Spleen (tissue), 7 donors: ENCODE data around the gene ADORA2A.
A peak's percentile ranks its signal among the peaks of the same experiment; 100 is the strongest.

ENCODE experiments used
- POLR2A ChIP-seq, 3 donors: fragments of 450-650 bp; IDR thresholded peaks; one replicate each; pipeline ENCODE4 v1.5.1; 2017; ENCODE audit warnings: antibody characterized with exemption in 3 of 3, mild to moderate bottlenecking in 1 of 3
- POLR2AphosphoS5 ChIP-seq, 3 donors: sonication (generic); formaldehyde crosslinking; IDR thresholded peaks; one replicate each; pipeline ENCODE4 v1.5.1; 2017; ENCODE audit warnings: antibody characterized with exemption in 3 of 3
- TF ChIP-seq, protein P1 (sequence below), 11 experiments: fragments of 200-600 bp in 7 of 11; fragments of 450-650 bp in 4 of 11; sonication (generic) in 4 of 11; IDR thresholded peaks in 8 of 11; conservative IDR thresholded peaks in 3 of 11; 1 replicate in 7 of 11; 2 replicates in 4 of 11; pipeline versions ENCODE4 v1.4.0 to v1.8.0; 2016 to 2021; ENCODE audit warnings: antibody characterized with exemption in 11 of 11, inconsistent platforms in 4 of 11, mild to moderate bottlenecking in 1 of 11
- donor health status: DM: no; HTN: no; CAD: no; lungs with moderate emphysema.
- donor health status: DM: no; HTN: no; CAD: no.
- donor health status: DM: no; HTN: no; CAD: no.

DNA sequence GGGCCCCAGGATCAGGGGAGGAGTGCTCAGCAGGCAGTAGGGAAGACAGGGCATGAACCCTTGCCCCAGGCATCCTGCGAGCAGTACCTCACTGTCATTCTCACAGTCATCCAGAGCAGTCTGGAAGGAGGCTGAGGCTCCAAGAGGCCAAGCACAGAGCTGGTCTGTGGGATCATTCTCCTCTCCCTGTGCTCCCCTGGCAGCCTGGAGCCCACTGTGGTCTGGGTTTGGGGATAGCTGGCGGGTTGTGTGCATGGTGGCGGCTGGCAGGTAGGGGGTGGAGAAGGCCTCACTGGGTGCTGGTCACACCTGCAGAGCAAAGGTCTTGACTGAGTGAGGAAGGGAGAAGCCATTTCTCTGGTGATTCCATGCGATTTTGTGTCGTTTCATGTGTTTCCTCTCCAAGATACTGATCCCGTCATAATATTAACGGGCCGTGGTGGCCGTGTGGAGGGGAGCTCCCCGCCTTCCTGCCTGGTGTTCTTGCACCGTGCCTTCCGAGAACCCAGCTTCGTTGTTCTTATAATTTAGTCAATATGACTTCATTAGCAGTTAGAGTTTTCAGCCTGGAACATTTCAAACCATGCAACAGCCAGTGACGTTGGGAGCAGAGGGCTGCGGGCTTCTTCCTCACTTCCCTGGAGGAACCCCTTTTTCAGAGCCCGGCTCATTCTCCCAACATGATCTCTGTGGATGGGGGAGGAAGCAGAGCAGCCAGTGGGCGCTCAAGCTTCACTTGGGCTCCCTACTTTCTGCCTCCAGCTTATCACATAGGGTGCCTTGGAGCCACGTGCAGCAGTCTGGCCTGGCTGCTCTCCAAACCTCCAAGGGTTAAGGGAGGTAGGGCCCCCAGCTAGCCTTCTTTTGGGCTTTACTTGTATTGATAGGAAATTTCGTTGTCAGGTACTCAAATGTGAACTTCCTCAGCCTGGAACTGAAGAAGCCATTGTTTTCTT is 20.8 kb upstream of the ADORA2A start:
- TF ChIP-seq POLR2AphosphoS5 (IDR thresholded peaks at IDR 0.05) (peak in 1 of 3 donors; percentile 11), POLR2A (IDR thresholded peaks at IDR 0.05) (no peak)
- TF ChIP-seq, protein P1, sequence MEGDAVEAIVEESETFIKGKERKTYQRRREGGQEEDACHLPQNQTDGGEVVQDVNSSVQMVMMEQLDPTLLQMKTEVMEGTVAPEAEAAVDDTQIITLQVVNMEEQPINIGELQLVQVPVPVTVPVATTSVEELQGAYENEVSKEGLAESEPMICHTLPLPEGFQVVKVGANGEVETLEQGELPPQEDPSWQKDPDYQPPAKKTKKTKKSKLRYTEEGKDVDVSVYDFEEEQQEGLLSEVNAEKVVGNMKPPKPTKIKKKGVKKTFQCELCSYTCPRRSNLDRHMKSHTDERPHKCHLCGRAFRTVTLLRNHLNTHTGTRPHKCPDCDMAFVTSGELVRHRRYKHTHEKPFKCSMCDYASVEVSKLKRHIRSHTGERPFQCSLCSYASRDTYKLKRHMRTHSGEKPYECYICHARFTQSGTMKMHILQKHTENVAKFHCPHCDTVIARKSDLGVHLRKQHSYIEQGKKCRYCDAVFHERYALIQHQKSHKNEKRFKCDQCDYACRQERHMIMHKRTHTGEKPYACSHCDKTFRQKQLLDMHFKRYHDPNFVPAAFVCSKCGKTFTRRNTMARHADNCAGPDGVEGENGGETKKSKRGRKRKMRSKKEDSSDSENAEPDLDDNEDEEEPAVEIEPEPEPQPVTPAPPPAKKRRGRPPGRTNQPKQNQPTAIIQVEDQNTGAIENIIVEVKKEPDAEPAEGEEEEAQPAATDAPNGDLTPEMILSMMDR (IDR thresholded peaks at IDR 0.05 in 8 of 11, conservative IDR thresholded peaks at IDR 0.05 in 3 of 11) = no peak
